CD4-positive, alpha-beta T cell treated with Interleukin-21 for 1 hour (primary cell): Measurements from ENCODE around the gene MAP6.

Experiments used
- DNase-seq: peaks from one replicate; pipeline ENCODE4 v3.0.0-alpha.2; 2020

MAP6 gene

DNA sequence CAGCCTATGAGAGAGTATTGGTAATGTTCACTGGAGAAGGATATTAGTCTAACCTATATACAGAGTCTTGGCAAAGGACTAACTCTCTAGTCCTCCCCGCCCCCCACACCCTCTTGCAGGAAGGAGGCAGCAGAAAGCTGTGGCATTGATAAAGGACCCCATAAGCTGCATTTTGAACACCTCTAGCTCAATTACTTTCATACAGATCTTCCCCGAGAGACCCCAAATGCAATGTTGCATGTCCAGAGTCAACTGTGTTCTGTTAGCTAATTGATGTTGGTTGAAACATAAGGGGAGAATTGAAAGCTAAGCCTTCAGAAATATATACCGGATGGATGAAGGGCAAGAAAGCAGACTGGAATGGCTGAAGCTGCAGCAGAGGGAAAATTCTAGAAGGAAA, 2.8 kb downstream of the MAP6 start:
- no peak for DNase-seq

GRCh38 chr11:75665126-75665525, 3.7 kb downstream of the MAP6 start:
- DNase-seq, result no peak

GRCh38 chr11:75664389-75664788, 4.4 kb downstream of the MAP6 start:
- no peak for DNase-seq

GRCh38 chr11:75663808-75664207, 5.0 kb downstream of the MAP6 start:
- DNase-seq, result no peak

DNA sequence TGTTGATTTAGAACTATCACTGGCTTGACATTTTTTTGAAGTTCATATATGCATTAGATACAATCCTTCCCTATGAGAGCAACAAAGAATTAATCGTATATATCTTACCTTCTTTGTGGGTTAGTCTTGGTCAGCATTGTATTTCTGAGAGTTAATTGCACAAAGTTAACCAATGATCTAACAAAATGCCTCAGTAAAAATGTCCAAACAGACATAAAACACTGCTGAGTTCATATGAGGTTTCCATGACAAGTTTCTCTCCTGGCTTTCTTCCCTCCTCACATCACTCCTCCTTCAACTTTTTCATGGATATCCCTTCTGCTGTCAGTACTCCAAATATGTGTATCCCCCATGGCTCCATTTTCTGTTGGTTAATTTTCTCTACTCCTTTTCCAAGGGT, 9.0 kb downstream of the MAP6 start:
- DNase-seq, result no peak

GRCh38 chr11:75656044-75656727, 12.7 kb downstream of the MAP6 start:
- DNase-seq, result no peak

GRCh38 chr11:75655605-75656004, 13.2 kb downstream of the MAP6 start:
- no peak for DNase-seq

DNA sequence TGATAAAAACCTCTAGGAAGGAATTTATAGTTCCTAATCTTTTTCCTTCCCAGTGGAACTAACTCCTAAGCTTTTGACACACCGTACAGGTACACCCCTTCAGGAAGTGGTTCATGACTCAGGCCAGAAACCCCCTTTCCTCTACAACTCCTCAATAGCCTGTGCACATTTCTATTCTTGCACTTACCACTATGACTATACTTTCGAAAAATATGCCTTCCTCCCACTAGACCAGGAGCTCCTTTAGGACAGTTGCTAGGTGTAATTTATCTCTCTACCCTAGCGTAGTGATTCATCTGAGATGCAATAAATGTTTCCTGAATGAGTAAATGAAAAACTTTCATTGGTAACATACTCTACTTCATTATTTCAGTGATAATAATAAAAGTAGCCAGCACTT, 14.5 kb downstream of the MAP6 start:
- DNase-seq, result no peak

- DNase-seq, result no peak
Observed at GRCh38 chr11:75653532-75653931, 15.3 kb downstream of the MAP6 start.

DNA sequence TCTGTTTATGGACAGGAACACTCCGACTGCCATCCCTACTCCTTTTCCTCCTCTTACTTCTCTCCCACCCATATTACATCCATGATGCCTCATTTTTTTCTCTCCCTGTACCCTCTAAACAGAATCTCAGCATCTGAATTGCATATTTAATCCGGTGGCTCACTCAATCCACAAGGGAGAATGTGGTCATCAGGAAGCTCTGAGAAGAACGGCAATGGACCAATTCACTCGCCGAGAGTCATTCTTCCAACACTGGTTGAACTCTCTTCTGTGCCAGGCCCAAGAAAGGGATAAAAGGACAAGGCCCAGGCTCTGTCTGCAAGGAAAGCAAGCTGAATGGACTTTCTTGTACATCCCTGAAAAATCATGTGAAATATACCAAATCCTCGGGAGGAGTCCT, 15.9 kb downstream of the MAP6 start:
- DNase-seq, result no peak

- no peak for DNase-seq
Observed at GRCh38 chr11:75651218-75651617, 17.6 kb downstream of the MAP6 start.

GRCh38 chr11:75650167-75650723, 18.6 kb downstream of the MAP6 start:
- DNase-seq, result no peak

DNA sequence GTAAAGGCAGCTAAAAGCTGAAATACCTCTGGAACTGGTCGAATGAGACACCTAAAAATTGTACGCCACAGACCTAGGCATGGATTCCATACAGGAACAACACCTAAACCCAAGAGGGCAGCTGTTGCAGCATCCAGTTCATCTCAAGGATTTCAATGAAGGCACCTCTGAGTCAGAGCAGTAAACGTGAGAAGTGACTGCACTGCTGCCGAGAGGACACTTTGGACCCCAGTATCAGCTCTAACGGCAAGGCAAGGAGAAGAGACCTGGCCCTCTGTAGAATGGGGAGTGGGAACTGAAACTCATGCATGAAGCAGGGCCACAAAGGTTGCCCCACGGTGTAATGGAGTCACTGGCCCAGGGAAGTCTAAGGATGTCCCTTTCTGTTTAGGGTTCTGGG, 23.9 kb downstream of the MAP6 start:
- no peak for DNase-seq

- DNase-seq, result no peak
Observed at GRCh38 chr11:75644370-75644769, 24.5 kb downstream of the MAP6 start.

DNA sequence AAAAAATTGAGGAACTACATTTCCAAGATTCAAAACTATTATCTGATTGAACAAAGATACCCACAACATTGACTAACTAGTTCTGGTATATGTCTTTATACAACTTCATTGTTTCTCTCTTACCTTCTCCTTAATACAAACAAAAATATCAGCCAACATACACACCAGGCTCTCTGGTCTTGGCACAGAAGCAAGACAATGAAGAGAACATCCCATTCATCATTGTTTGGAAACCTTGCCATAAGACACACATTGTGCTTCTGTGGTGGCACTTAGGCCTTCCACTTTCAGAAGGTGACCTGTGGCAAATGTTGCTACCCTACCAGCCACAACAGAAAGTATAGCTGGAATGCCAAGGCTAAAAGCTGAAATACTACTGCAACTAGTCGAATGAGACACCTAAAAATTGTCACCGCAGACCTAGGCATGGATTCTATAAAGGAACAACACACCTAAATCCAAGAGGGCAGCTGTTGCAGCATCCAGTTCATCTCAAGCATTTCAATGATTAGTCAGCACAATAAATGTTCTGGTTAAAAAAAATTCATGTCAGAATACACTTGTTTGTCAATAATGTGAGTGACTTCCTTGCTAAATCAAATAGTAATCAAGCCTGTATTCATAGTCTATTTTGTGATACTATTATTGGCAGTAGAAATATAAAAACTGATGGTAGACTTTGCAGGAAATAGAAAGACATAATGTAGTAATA, 26.3 kb downstream of the MAP6 start:
- DNase-seq, result no peak

DNA sequence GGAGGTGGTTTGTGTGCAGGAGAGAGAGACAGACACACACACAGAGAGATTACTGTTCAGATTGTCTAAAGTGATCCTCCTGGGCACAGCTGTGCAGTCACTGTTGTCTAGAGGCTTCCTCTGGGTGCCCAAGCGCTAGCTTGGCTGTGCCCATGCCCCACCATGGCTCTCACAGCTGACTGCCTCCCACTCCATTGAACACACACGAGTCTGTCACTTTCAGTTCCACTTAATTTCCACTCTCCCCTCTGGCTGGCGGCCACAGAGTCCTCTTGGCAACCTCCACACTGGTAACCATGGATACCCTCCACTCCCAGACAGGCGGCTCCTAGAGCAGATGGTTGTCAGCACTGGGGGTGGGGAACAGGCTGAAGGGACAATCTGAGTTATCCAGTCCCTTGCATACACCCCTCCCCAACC, 29.1 kb downstream of the MAP6 start:
- peak; percentile 17 for DNase-seq

DNA sequence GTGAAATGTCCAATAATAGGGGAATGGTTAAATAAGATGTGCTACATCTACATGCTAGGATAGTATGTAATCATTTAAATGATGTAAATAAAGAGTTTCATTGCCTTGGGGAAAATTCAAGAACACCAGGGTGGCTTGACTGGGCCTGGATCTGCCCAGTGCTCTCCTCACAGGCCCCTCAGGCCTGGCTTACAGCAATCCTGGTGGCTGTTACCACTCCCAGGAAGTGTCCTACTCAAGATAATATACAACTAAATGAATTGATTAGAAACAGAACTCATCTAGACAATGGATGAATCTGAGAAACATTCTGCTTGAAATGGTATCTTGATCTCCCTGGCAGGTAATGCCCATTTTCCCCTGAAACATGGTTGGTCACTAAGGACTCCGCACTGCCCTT, 30.8 kb downstream of the MAP6 start:
- DNase-seq, result no peak

GRCh38 chr11:75635066-75635862, 33.6 kb downstream of the MAP6 start:
- DNase-seq, result no peak

- DNase-seq, result no peak
Observed at GRCh38 chr11:75633409-75634066, 35.3 kb downstream of the MAP6 start.

DNA sequence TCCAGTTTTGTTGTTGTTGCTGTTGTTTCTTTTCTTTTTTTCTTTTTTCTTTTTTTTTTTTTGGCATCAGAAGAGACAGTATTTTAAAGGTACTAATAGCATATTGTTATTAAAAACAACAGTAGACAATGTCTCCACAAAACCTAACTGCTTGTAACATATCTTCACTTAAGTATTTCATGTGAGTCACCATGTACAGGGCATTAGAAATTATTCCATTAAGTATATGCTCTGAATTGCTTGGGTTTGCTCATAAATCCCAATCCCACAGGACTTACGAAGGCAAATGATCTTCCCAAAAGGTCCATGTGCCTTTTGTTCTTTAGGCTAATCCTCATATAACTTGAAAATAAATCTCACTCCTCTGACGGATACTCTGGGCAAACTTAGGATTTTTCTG, 35.9 kb downstream of the MAP6 start:
- no peak for DNase-seq

DNA sequence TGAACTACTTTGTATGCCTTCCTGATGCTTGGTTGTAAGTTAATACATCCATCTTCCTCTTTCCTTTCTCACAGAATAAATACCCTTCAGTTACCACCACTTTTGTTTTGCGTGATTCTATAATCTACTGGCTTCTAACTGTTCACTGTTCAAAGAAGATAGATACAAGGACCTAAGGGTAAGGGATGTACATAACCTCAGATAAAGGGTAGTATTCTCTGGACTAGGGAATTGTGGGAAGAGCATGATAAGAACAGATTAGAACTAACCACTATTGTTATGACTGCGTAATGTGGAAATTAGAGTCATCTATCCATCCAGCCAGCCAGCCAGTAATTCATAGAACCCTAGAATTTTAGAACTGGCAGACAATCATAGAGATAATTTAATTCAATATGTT, 36.4 kb downstream of the MAP6 start:
- no peak for DNase-seq

DNA sequence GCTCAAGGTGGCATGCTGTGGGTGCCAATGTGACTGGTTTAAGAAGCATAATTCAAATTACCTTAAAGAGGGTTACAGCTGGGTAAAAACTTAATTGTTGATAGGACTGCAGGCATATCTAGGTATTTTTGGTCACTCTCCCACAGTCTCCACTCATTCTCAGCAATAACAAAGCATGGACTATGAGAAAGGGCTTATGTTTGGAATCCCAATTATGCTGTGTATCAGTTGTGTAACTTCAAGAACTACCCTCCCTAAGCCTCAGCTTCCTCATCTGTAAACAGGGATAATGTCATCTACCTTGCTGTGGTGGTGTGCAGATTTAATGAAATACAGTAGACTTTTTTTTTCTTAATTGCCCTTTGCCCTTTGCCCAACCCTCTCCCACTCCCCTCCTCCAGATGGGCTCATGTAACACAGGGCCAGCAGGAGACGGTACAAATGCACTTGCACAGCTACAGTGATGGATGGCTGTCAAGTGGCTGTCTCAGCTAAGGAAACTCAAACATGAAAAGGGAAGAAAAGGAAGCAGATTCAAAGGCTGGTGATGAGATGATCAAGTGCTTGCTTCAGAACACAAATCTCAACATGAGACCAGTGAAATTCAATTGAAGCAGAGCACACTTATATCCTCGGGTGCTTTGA, 37.6 kb downstream of the MAP6 start:
- no peak for DNase-seq
